ENCODE data around the gene PLEKHG4B.

DNA sequence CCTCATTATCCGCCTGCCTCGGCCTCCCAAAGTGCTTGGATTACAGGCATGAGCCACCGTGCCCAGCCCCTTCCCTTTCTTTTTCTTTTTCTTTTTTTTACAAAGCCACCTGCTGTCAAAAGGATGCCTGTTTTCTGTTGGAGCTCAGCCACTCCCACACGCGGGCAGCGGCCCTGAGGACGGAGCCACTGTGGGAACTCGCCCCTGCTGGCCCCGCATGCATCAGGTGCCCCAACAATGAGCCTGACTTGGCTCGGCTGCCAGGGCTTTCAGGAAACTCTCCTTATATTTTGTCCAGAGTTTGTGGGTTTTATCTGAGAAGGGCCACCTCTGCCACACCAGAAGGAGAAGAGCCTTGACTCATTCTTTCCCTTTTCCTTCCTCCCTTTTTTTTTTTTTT lies 62.3 kb downstream of the PLEKHG4B start:
- TF ChIP-seq, protein P1, sequence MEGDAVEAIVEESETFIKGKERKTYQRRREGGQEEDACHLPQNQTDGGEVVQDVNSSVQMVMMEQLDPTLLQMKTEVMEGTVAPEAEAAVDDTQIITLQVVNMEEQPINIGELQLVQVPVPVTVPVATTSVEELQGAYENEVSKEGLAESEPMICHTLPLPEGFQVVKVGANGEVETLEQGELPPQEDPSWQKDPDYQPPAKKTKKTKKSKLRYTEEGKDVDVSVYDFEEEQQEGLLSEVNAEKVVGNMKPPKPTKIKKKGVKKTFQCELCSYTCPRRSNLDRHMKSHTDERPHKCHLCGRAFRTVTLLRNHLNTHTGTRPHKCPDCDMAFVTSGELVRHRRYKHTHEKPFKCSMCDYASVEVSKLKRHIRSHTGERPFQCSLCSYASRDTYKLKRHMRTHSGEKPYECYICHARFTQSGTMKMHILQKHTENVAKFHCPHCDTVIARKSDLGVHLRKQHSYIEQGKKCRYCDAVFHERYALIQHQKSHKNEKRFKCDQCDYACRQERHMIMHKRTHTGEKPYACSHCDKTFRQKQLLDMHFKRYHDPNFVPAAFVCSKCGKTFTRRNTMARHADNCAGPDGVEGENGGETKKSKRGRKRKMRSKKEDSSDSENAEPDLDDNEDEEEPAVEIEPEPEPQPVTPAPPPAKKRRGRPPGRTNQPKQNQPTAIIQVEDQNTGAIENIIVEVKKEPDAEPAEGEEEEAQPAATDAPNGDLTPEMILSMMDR (IDR thresholded peaks at IDR 0.05) = no peak
- no peak for TF ChIP-seq RAD21 (IDR thresholded peaks at IDR 0.05; ENCODE audit: low read length)

All from SK-N-SH (cell line).